NCI-H446 treated with DMSO at 0.1 percent for 48 hours (cell line): ENCODE measurements around the gene GATA3.

ENCODE experiments used
- DNase-seq: peaks from one replicate; lab custom pipeline; 2025; lab: John Stamatoyannopoulos, UW

GATA3 gene

GRCh38 chr10:8064436-8064835, 9.9 kb downstream of the GATA3 start:
- no peak for DNase-seq

- DNase-seq: no peak
Observed at GRCh38 chr10:8065651-8066050, 11.2 kb downstream of the GATA3 start.

GRCh38 chr10:8066124-8066523, 11.6 kb downstream of the GATA3 start:
- DNase-seq: no peak

- no peak for DNase-seq
Observed at GRCh38 chr10:8066797-8067196, 12.3 kb downstream of the GATA3 start.

GRCh38 chr10:8069108-8069507, 14.6 kb downstream of the GATA3 start:
- no peak for DNase-seq

- DNase-seq: no peak
Observed at GRCh38 chr10:8069627-8070026, 15.1 kb downstream of the GATA3 start.

GRCh38 chr10:8070440-8070839, 16.0 kb downstream of the GATA3 start:
- no peak for DNase-seq

- no peak for DNase-seq
Observed at GRCh38 chr10:8071006-8071405, 16.5 kb downstream of the GATA3 start.

- DNase-seq: no peak
Observed at GRCh38 chr10:8071666-8072065, 17.2 kb downstream of the GATA3 start.

GRCh38 chr10:8072211-8072610, 17.7 kb downstream of the GATA3 start:
- DNase-seq: no peak

- no peak for DNase-seq
Observed at GRCh38 chr10:8073691-8074416, 19.4 kb downstream of the GATA3 start.

GRCh38 chr10:8074881-8075280, 20.4 kb downstream of the GATA3 start:
- no peak for DNase-seq

- no peak for DNase-seq
Observed at GRCh38 chr10:8075282-8076260, 21.1 kb downstream of the GATA3 start.

GRCh38 chr10:8076933-8077332, 22.4 kb downstream of the GATA3 start:
- DNase-seq: no peak

- no peak for DNase-seq
Observed at GRCh38 chr10:8078027-8078426, 23.5 kb downstream of the GATA3 start.

- no peak for DNase-seq
Observed at GRCh38 chr10:8079126-8079525, 24.6 kb downstream of the GATA3 start.

- no peak for DNase-seq
Observed at GRCh38 chr10:8084799-8085198, 30.3 kb downstream of the GATA3 start.

- no peak for DNase-seq
Observed at GRCh38 chr10:8085251-8085650, 30.8 kb downstream of the GATA3 start.

GRCh38 chr10:8086315-8086714, 31.8 kb downstream of the GATA3 start:
- no peak for DNase-seq

- no peak for DNase-seq
Observed at GRCh38 chr10:8088504-8088903, 34.0 kb downstream of the GATA3 start.

- no peak for DNase-seq
Observed at GRCh38 chr10:8092428-8092827, 37.9 kb downstream of the GATA3 start.

GRCh38 chr10:8095959-8096358, 41.5 kb downstream of the GATA3 start:
- DNase-seq: no peak

GRCh38 chr10:8096931-8097330, 42.4 kb downstream of the GATA3 start:
- no peak for DNase-seq
